IMR-90 (cell line): ENCODE measurements around the gene LOX. TPM values are rescaled to one million over a fixed set of nuclear protein-coding genes. Genes with fewer than 3 reads are reported as not detected.

Source experiments
- ATAC-seq: fragments of 200-7000 bp; cut with Tn5 transposase; 2 replicates; pipeline ENCODE4 v1.9.1; 2020; ENCODE audit warnings: low read depth, mild to moderate bottlenecking, moderate library complexity
- BruUV-seq: library from RNA; stranded (reverse); fragments of 400-500 nt; replicated peaks from 2 replicates; lab custom pipeline; 2021; lab: Mats Ljungman, UMichigan
- CTCF ChIA-PET: fragments of 300-600 bp; formaldehyde crosslinking; extraction: SDS; loops from one replicate; lab custom pipeline; 2021; ENCODE audit warnings: antibody characterized with exemption; lab: Yijun Ruan, JAX
- POLR2A ChIA-PET: fragments of 300-600 bp; sonication (Branson Sonifier 250); formaldehyde crosslinking; loops from one replicate; lab custom pipeline; 2022; ENCODE audit warnings: antibody characterized with exemption; ENCODE audit not compliant: unreplicated experiment; lab: Charles Lee
- DNase-seq: peaks from one replicate; pipeline ENCODE4 v3.0.0; 2013
- H2AFZ ChIP-seq: replicated peaks from 2 replicates; pipeline ENCODE3; 2013; ENCODE audit warnings: low read length, mild to moderate bottlenecking; ENCODE audit not compliant: poor library complexity
- H2AK5ac ChIP-seq: 2 replicates; pipeline ENCODE4 v1.6.1; 2013; ENCODE audit warnings: low read depth, low read length, inconsistent platforms
- H2AK9ac ChIP-seq: replicated peaks from 2 replicates; pipeline ENCODE3; 2013; ENCODE audit warnings: mild to moderate bottlenecking, low read depth, low read length, moderate library complexity; ENCODE audit not compliant: poor library complexity
- H2BK120ac ChIP-seq: 2 replicates; pipeline ENCODE4 v1.6.1; 2013; ENCODE audit warnings: low read depth, low read length, inconsistent platforms
- H2BK15ac ChIP-seq: 3 replicates; pipeline ENCODE4 v1.6.1; 2013; ENCODE audit warnings: low read depth, low read length, inconsistent platforms
- H2BK20ac ChIP-seq: 2 replicates; pipeline ENCODE4 v1.6.1; 2013; ENCODE audit warnings: low read depth, mild to moderate bottlenecking, inconsistent platforms, low read length, moderate library complexity
- H2BK5ac ChIP-seq: 2 replicates; pipeline ENCODE4 v1.6.1; 2013; ENCODE audit warnings: mild to moderate bottlenecking, low read depth, low read length, inconsistent platforms; ENCODE audit not compliant: poor library complexity, severe bottlenecking
- H3K14ac ChIP-seq: replicated peaks from 2 replicates; pipeline ENCODE4 v1.6.1; 2013; ENCODE audit warnings: low read depth, low read length, inconsistent platforms
- H3K18ac ChIP-seq: 2 replicates; pipeline ENCODE4 v1.6.1; 2013; ENCODE audit warnings: low read depth, low read length, control low read depth
- H3K23ac ChIP-seq: 2 replicates; pipeline ENCODE4 v1.6.1; 2013; ENCODE audit warnings: low read depth, low read length, inconsistent platforms
- H3K27ac ChIP-seq: 2 replicates; pipeline ENCODE4 v1.5.1; 2013; ENCODE audit warnings: mild to moderate bottlenecking, control low read depth, low read length; ENCODE audit not compliant: insufficient read depth
- H3K27me3 ChIP-seq: 2 replicates; pipeline ENCODE4 v1.6.1; 2013; ENCODE audit warnings: low read length; ENCODE audit not compliant: control insufficient read depth, insufficient read depth
- H3K36me3 ChIP-seq: 2 replicates; pipeline ENCODE4 v1.6.1; 2013; ENCODE audit warnings: low read length, mixed read lengths; ENCODE audit not compliant: control insufficient read depth, insufficient read depth
- H3K4ac ChIP-seq: 2 replicates; pipeline ENCODE4 v1.6.1; 2013; ENCODE audit warnings: low read depth, low read length, inconsistent platforms
- H3K4me1 ChIP-seq: 2 replicates; pipeline ENCODE4 v1.6.1; 2013; ENCODE audit warnings: low read length, mixed read lengths; ENCODE audit not compliant: control insufficient read depth, insufficient read depth
- H3K4me2 ChIP-seq: 2 replicates; pipeline ENCODE4 v1.6.1; 2013; ENCODE audit warnings: low read depth, mild to moderate bottlenecking, control low read depth, low read length, moderate library complexity
- H3K4me3 ChIP-seq: 2 replicates; pipeline ENCODE4 v1.5.1; 2013; ENCODE audit warnings: low read depth, mild to moderate bottlenecking, control low read depth, low read length, moderate library complexity; ENCODE audit not compliant: insufficient read depth
- H3K56ac ChIP-seq: 2 replicates; pipeline ENCODE4 v1.6.1; 2013; ENCODE audit warnings: low read length, inconsistent platforms; ENCODE audit not compliant: insufficient read depth; ENCODE audit errors: extremely low read depth
- H3K79me1 ChIP-seq, 2 experiments: 2 replicates each; pipeline ENCODE4 v1.6.1; 2013; ENCODE audit warnings: low read length in 2 of 2, inconsistent platforms in 1 of 2, low read depth in 1 of 2
- H3K9ac ChIP-seq: 2 replicates; pipeline ENCODE4 v1.6.1; 2013; ENCODE audit warnings: low read depth, low read length, control low read depth
- H3K9me1 ChIP-seq: 2 replicates; pipeline ENCODE4 v1.6.1; 2013; ENCODE audit warnings: low read length, inconsistent platforms; ENCODE audit not compliant: insufficient read depth
- H3K9me3 ChIP-seq: 2 replicates; pipeline ENCODE4 v1.6.1; 2013; ENCODE audit warnings: low read length; ENCODE audit not compliant: control insufficient read depth, insufficient read depth
- H4K20me1 ChIP-seq: 2 replicates; pipeline ENCODE4 v1.6.1; 2013; ENCODE audit warnings: low read length, inconsistent platforms; ENCODE audit not compliant: insufficient read depth
- H4K5ac ChIP-seq: 2 replicates; pipeline ENCODE4 v1.6.1; 2013; ENCODE audit warnings: mild to moderate bottlenecking, low read depth, low read length, control low read depth
- H4K8ac ChIP-seq, 2 experiments: 2 replicates each; pipeline ENCODE4 v1.6.1; 2013; ENCODE audit warnings: low read depth in 2 of 2, low read length in 2 of 2, control low read depth in 1 of 2, inconsistent platforms in 1 of 2
- H4K91ac ChIP-seq: 2 replicates; pipeline ENCODE4 v1.6.1; 2013; ENCODE audit warnings: low read depth, low read length, inconsistent platforms; ENCODE audit not compliant: insufficient read depth
- BHLHE40 ChIP-seq: fragments of 150-350 bp; IDR thresholded peaks from 2 replicates; pipeline ENCODE4 v1.6.1; 2016; ENCODE audit warnings: mild to moderate bottlenecking, low read depth, low read length
- CEBPB ChIP-seq: IDR thresholded peaks from 2 replicates; pipeline ENCODE4 v1.6.1; 2012; ENCODE audit warnings: low read depth, low read length, improper control_type of control experiment
- CHD1 ChIP-seq: IDR thresholded peaks from 2 replicates; pipeline ENCODE4 v1.6.1; 2012; ENCODE audit warnings: low read depth, low read length, improper control_type of control experiment
- ELK1 ChIP-seq: fragments of 150-350 bp; IDR thresholded peaks from 2 replicates; pipeline ENCODE4 v1.6.1; 2016; ENCODE audit warnings: low read depth, mild to moderate bottlenecking, low read length, moderate library complexity, borderline replicate concordance
- FOS ChIP-seq: fragments of 150-350 bp; IDR thresholded peaks from 2 replicates; pipeline ENCODE4 v1.6.1; 2016; ENCODE audit warnings: low read depth, low read length
- MAFK ChIP-seq: IDR thresholded peaks from 2 replicates; pipeline ENCODE4 v1.6.1; 2012; ENCODE audit warnings: low read depth, low read length, improper control_type of control experiment
- MAZ ChIP-seq: IDR thresholded peaks from 2 replicates; pipeline ENCODE4 v1.6.1; 2012; ENCODE audit warnings: low read depth, mild to moderate bottlenecking, low read length, improper control_type of control experiment, moderate library complexity, borderline replicate concordance
- MXI1 ChIP-seq: IDR thresholded peaks from 2 replicates; pipeline ENCODE4 v1.6.1; 2012; ENCODE audit warnings: low read depth, mild to moderate bottlenecking, low read length, moderate library complexity, borderline replicate concordance
- NFE2L2 ChIP-seq: fragments of 150-350 bp; IDR thresholded peaks from 2 replicates; pipeline ENCODE4 v1.6.1; 2016; ENCODE audit warnings: low read depth, mild to moderate bottlenecking, low read length
- POLR2A ChIP-seq: IDR thresholded peaks from 2 replicates; pipeline ENCODE4 v1.6.1; 2012; ENCODE audit warnings: mild to moderate bottlenecking, low read depth, low read length
- RAD21 ChIP-seq: IDR thresholded peaks from 2 replicates; pipeline ENCODE4 v1.6.1; 2012; ENCODE audit warnings: low read length, improper control_type of control experiment
- RCOR1 ChIP-seq: IDR thresholded peaks from 2 replicates; pipeline ENCODE4 v1.6.1; 2012; ENCODE audit warnings: mild to moderate bottlenecking, low read length, improper control_type of control experiment; ENCODE audit not compliant: insufficient replicate concordance
- RFX5 ChIP-seq: IDR thresholded peaks from 2 replicates; pipeline ENCODE4 v1.8.0; 2012; ENCODE audit warnings: low read depth, mild to moderate bottlenecking, low read length, moderate library complexity
- SMC3 ChIP-seq: fragments of 150-350 bp; IDR thresholded peaks from 2 replicates; pipeline ENCODE4 v1.6.1; 2016; ENCODE audit warnings: low read depth, mild to moderate bottlenecking, antibody characterized with exemption, low read length, moderate library complexity
- WGBS, 2 experiments: methylation state at CpG; one replicate each; pipeline versions ENCODE4 v1.1.5 to v1.1.7; 2013; ENCODE audit warnings: missing lambda C conversion rate in 2 of 2; ENCODE audit not compliant: insufficient read length in 1 of 2; ENCODE audit errors: extremely low coverage in 2 of 2; 5-methylcytosine and 5-hydroxymethylcytosine counted together
- dilution Hi-C: fragments of 300-500 bp; cut with HindIII; formaldehyde crosslinking; loops from one replicate; pipeline ENCODE4 v1.14.3; 2018; ENCODE audit warnings: low sequenced_read_pairs; ENCODE audit not compliant: unreplicated experiment
- in situ Hi-C: fragments of 300-500 bp; cut with MboI; formaldehyde crosslinking; loops from 3 replicates; pipeline ENCODE4 v1.14.3; 2019; ENCODE audit warnings: low sequenced_read_pairs, inconsistent platforms, mixed read lengths
- intact Hi-C: fragments of 100-400 bp; cut with micrococcal nuclease; formaldehyde crosslinking; loops from 2 replicates; pipeline ENCODE4 v1.10.0; 2022
- polyA plus RNA-seq, 3 experiments: library from polyadenylated mRNA; depleted of rRNA; stranded (reverse); fragments of >200 nt; gene quantifications; 2 replicates each; pipeline ENCODE4 v1.2.3, GENCODE V29; 2012; ENCODE audit warnings: low replicate concordance in 1 of 3
- total RNA-seq: library from RNA; depleted of rRNA; stranded (reverse); fragments of >200 nt; gene quantifications from 2 replicates; pipeline ENCODE4 v1.2.3, GENCODE V29; 2012
- TF ChIP-seq, protein P1 (sequence below): conservative IDR thresholded peaks from 2 replicates; pipeline ENCODE4 v1.5.1; 2012; ENCODE audit warnings: mild to moderate bottlenecking, low read depth, low read length, improper control_type of control experiment

The LOX gene
- total and polyA plus RNA-seq, 2 of the 4 experiments (the other 2 are of a cell fraction) = 277 to 662 TPM

DNA sequence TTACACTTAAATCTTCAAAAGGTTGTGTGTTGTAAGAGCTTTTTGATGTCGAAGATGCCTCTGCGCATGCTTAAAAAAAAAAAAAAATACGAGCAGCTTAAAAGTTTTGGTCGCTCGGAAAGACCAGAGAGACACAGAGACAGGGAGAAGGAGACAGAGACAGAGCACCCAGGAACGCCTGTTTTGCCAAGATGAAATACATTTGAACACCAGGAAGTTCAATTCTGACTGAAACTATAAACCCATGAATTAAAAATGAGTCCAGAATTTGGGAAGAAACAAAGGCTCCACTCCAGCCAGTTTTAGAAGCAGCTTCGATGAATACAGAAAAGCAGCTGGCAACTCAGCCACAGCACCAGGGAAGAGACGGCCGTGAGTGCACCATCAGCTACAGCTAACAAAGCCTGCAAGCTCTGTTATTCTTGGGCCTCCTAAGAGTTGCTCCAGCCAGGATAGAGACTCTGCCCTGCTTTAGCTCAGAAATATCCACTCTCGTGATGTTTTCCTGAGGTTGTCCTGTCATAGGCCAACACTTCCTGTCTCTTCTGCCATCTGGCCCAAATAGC is 48.8 kb upstream of the LOX start:
- WGBS, 2 experiments = 40% methylated on average over 3 of the region's 10 CpGs; no CpG with 5 or more reads in 1 of the 2 experiments
- peak overlapping the region; percentile 12; the same call in 1 of the 2 replicates for H3K4me3 ChIP-seq
- in situ Hi-C loops = no loop called here
- H3K56ac ChIP-seq = peak overlapping the region; percentile 60; the same call in 1 of the 2 replicates
- dilution Hi-C loops = no loop called here
- peak overlapping the region; percentile 73 for H2AFZ ChIP-seq
- peak overlapping the region; percentile 40 for H3K9ac ChIP-seq
- no peak overlapping the region for H2AK9ac ChIP-seq
- peak overlapping the region; percentile 61 for H3K4ac ChIP-seq
- CTCF ChIA-PET = interaction anchor here (0.5 to 1.8 kb wide), 8 partner anchors 9 to 50 kb away, joined by 3 to 10 read pairs (median 4); no protein-coding TSS in a partner anchor
- peak overlapping the region; percentile 48 for H3K18ac ChIP-seq
- peak overlapping the region; percentile 32; the same call in 1 of the 2 replicates for H2AK5ac ChIP-seq
- H4K20me1 ChIP-seq = no peaks in the 10 kb centered on the region
- peak overlapping the region; percentile 15 to 84; a peak in 3 of 4 replicates for H4K8ac ChIP-seq
- no TSS peak for BruUV-seq
- peak overlapping the region; percentile 74 for H3K4me2 ChIP-seq
- H3K79me1 ChIP-seq = no peaks in the 10 kb centered on the region
- POLR2A ChIA-PET = interaction anchor here (0.9 to 1.3 kb wide), 3 partner anchors 12 to 16 kb away, joined by 3 to 8 read pairs (median 4); no protein-coding TSS in a partner anchor
- H2BK20ac ChIP-seq = peak overlapping the region; percentile 47
- H3K14ac ChIP-seq = peak overlapping the region; percentile 51
- H3K27ac ChIP-seq = peak overlapping the region; percentile 81
- H3K9me3 ChIP-seq = no peaks in the 10 kb centered on the region
- peak overlapping the region; percentile 76 for H2BK120ac ChIP-seq
- intact Hi-C loops = no loop called here
- H3K4me1 ChIP-seq = peaks cover 17% of the 10 kb centered on the region
- DNase-seq (peak; percentile 30), ATAC-seq (peak; percentile 55)
- peak overlapping the region; percentile 1; the same call in 1 of the 3 replicates for H2BK15ac ChIP-seq
- no peaks in the 10 kb centered on the region for H3K27me3 ChIP-seq
- peak overlapping the region; percentile 66 for H4K5ac ChIP-seq
- H2BK5ac ChIP-seq = peak overlapping the region; percentile 75
- H3K23ac ChIP-seq = peak overlapping the region; percentile 47; the same call in 1 of the 2 replicates
- H3K9me1 ChIP-seq = 0 out of 2 replicates have a peak, but pooled peaks cover 3% of the 10 kb centered on the region
- no peaks in the 10 kb centered on the region for H3K36me3 ChIP-seq
- peak overlapping the region; percentile 27; the same call in 1 of the 2 replicates for H4K91ac ChIP-seq
- no peak for TF ChIP-seq NFE2L2
- no peak for TF ChIP-seq CHD1
- no peak for TF ChIP-seq BHLHE40
- TF ChIP-seq RFX5 = no peak
- no peak for TF ChIP-seq RCOR1
- TF ChIP-seq, protein P1, sequence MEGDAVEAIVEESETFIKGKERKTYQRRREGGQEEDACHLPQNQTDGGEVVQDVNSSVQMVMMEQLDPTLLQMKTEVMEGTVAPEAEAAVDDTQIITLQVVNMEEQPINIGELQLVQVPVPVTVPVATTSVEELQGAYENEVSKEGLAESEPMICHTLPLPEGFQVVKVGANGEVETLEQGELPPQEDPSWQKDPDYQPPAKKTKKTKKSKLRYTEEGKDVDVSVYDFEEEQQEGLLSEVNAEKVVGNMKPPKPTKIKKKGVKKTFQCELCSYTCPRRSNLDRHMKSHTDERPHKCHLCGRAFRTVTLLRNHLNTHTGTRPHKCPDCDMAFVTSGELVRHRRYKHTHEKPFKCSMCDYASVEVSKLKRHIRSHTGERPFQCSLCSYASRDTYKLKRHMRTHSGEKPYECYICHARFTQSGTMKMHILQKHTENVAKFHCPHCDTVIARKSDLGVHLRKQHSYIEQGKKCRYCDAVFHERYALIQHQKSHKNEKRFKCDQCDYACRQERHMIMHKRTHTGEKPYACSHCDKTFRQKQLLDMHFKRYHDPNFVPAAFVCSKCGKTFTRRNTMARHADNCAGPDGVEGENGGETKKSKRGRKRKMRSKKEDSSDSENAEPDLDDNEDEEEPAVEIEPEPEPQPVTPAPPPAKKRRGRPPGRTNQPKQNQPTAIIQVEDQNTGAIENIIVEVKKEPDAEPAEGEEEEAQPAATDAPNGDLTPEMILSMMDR = no peak
- no peak for TF ChIP-seq FOS
- no peak for TF ChIP-seq ELK1
- no peak for TF ChIP-seq MXI1
- no peak for TF ChIP-seq SMC3
- no peak for TF ChIP-seq MAFK
- TF ChIP-seq CEBPB = no peak
- no peak for TF ChIP-seq POLR2A
- no peak for TF ChIP-seq RAD21
- TF ChIP-seq MAZ = no peak
